HG03354 (cell line): Measurements from ENCODE around the gene CHN1.

ENCODE experiments used
- ATAC-seq: cut with Tn5 transposase; IDR thresholded peaks from one replicate; pipeline ENCODE4 v1.9.1; 2021; ENCODE audit warnings: mild to moderate bottlenecking; ENCODE audit not compliant: unreplicated experiment, poor library complexity, severe bottlenecking

The CHN1 gene

DNA sequence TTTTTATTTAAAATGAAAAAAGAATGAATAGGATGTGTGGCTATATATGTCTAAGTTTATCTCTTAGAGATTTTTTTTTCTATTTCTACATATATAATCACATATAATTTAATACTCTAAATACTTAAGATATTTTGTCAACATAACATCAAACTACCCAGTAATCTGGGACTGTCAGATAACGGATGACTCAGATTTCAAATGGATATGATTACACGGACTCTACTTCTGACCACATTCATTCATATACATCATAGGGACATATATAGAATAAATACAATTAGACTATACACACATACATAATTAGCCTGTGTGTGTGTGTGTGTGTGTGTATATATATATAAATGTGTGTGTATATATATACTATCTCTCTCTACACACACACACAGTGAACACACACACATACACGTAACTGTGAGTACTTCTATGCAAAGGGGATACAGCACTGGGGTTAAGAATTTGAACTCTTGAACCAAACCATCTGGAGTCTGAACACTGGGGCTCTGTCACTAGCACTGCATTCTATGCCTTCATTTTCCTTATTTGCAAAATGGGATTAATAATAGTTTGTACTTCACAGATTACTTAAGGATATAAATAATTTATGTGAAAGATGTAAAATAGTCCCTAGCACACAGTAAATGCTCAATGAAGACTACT, 59.5 kb downstream of the CHN1 start:
- no peak for ATAC-seq

DNA sequence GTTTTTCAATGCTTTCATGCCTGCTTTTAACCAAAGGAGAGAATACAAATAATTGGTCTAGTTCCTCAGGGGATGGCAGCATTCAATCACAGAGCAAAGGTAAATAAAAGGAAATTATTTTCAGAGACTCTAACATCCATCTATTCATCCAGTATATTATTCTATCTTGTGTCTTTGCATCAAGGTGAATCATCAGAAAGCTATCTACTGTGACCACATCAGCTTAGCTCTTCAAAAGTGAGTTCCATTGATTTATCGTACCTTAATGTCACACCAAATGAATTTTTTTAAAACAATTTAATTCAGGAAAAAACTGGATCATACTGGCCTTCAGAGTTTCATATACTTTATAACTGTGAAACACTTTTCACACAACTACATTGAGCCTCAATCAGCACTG, 66.1 kb downstream of the CHN1 start:
- ATAC-seq = no peak

DNA sequence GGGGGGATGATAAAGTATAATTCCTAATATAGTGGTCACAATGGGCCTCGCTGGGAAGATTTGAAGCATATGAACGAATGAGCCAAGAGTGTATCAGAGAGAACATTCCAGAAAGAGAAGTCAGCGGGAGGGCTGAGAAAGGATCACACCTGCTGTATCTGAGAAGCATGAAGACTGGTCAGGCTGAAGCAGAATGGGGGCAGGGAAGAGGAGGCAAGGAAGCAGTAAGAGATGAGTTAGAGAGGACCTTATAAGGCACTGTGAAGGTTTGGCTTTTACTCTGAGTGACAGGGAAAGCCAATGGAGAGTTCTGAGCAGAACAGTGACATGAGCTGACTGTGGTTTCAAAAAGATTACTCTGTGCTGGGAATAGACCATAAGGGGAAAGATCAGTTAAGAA, 73.5 kb downstream of the CHN1 start:
- ATAC-seq = no peak

DNA sequence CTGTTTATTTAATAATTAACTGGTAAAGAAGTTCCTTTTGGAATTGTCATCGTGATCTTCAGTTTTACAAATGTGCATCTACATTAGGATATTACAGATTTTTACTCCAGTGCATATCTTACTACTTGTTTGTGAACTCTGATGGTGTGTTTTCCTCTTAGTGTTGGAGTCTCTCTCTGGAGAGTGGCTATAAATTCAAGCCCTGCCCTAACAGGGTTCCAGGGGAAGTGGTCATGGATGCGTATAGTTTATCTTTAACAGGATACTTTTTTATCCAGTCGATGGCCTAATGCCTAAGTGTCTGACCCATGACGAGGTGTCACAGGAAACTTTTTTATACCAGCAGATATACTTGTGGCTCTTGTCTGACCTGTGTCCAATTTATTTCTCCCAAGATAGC, 75.4 kb downstream of the CHN1 start:
- ATAC-seq = no peak

DNA sequence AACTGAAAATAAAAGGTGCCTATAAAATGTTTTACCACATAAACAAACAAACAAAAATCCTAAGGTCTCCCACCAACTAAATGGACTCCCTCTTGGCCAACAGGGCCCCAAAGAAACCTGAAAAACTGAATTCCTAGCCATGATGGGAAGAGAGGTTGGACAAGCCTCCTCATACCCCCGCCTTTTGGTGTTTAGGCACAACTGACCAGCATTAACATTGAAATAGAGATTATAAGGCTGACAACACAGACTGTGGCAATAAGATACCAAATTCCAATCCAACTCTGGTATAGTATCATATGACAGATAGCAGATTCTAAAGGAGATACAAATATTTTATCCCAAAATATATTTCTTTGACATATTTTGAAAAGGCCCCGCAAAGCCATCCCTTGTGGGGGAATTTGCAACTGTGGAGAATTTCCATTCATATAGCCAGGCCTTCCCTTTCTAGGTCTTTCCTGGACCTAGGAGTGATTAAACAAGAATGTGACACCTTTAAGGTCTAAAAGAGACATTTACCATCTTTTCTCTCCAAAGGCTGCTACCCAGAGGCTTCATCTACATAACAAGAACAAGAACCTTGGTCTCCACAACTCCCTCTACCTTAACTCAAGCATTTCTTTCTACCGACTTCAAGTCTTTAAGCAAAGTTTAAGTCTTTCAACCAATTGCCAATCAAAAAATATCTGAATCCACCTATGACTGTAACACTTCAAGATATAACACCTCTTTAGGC, 80.0 kb downstream of the CHN1 start:
- no peak for ATAC-seq

DNA sequence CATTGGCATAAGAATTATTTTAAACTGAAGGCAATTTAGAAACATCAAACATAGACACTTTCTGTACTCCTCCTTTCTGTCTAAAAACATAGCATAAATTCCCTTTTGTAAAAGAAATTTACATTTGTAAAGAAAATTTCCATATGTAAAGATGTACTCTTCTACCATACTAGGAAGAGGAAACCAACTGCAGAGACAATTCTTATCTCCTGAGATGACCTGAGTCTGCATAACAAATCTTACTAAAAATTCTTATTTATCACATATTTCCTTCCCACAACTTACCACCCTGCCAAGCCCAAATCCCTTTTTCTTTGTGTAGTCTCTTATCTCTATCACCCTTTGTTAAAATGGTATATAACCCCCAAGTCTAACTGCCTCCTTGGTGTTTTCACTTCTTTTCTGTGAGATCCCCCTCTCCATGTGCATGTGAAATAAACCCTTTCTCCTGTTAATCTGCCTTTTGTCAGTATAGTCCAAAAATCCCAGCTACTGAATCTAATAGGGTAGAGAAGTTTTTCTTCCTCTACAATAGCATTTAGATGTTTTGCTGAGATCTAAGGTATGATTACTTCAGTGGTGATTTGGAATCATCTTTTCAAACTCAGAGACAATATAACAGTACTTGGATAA, 81.0 kb downstream of the CHN1 start:
- ATAC-seq = no peak

DNA sequence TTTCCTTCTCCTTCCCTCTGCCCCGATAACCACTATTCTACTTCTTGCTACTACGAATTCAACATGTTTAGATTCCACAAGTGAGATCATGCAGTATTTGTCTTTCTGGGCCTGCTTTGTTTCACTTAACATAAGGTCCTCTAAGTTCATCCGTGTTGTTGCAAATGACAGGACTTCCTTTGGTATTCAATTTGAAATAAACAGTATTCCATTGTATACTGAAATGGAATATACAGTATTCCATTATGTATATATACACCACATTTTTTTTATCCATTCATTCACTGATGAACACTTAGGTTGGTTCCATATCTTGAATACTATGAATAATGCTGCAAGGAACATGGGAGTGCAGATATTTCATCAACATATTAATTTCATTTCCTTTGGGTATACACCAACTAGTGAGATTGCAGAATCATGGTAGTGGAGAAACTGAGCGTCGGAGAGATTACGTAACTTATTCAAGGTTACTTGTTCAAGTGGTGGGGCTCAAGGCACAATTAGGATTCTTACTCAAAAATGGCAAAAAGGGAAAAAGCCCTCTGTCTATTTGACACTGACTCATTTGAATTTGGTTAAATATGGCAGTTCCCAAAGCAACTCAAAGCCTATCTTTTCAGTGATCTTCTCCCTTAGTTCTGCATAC, 85.1 kb downstream of the CHN1 start:
- no peak for ATAC-seq

DNA sequence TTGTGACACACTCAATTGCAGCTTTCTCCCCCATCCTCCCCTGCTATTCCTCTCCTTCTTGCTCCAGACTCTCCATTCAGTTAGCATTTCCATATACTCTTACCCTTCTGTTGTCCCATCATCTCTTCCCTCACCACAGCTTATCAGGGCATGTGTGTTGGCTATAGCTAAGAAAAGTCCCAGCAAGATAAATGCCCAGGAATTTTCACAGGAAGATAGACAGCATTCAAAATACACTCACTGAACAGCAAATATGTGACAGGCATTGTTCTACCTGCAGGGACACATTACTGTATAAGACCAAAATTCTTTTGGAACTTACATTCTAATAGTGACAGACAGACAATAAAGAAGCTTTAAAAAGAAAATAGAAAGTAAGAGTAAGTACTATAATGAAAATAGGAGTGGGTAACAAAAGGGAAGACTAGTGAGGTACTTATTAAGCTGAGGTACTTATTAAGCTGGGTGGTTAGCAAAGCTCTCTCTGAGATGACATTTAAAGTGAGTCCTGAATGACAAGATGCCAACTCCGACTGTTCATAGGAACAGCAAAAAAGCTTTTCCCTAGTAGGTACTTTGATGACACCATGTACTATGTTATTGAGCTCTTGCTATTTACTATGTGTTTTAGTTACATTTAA, 86.2 kb downstream of the CHN1 start:
- ATAC-seq = no peak

DNA sequence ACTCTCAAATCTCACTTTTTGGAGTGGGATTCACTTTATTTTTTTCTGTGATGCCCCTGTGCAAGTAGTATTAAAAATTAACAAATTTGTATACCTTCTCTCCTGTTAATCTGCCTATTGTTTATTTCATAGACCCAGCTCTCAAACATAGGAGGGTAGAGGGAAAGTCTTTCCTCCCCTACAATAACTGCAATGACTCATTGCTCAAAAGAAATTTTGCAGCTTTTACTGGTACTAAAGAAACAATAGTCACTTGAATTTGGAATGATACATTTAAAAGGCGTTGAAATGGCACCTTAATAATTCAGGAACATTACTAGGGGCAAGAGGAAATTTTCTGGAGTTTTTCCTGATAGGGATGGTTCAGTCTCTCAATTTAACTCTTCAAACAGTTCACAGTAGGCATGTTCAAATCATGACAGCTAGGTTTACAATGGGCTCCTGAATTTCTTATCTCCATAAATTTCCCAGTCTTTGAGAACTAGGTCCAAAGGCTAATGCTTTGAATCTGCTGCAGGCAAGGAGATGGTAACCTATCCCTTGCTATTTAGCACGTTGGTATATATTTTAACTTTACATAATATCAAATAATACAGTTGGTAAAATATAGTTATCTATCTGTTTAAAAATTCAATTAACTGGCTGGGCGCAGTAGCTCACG, 88.8 kb downstream of the CHN1 start:
- no peak for ATAC-seq

DNA sequence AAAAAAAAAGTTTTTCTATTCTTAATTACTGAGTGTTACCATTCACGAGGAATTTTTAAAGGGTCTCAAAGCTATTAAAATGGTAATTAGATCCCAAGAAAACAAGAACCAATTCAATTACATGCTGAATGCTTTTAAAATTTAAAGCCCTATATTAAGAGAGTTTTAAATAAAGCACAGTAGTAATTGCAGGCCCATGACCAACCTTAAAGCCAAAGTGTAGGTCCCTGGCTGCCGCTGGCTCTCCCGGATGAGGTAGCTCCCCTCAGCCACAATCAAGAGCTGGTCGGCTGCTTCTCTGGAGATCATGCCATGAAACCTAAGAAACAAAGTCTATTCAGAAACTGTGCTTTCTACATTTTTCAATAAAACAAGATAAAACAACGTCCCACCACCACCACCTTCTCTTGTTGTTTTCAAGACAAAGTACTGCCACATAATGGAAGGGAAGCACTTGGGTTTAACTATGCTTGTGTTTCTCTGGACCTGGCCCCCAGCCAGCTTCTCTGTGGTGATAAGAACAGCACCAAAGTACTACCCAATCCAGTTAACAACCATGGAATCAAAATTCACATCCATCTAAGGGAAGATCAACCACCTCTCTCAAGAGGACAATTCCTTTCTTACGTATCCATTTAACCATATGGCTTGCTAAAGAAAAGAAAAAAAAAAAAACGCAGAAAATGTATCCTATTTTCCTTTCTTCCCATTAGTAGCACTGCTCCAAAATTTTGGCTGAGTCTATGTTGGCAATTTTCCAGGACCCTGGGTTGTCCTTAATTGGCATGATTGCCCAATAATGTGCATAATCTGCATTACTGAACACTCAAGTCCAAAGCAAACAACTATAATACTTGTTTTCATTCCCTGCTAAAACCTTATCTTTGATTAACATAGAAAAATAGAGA, 90.1 kb downstream of the CHN1 start:
- ATAC-seq = no peak

DNA sequence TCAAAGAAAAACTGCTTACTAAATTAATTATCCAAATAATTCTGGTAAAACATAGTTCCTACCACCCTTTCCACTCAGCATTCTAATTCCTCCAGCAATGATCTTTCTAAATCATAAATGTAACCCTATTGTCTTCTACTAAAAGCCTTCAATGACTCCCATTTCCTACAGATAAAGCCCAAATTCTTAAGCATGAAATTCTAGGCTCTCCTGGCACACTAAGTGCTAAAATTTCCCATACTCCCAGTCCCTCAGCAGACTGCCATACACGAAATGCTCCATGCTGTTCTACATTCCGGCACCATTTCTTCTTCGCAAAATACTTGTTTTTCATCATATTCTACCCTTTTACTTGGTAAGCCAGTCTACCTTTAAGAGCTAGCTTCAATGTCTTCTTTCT, 96.9 kb downstream of the CHN1 start:
- no peak for ATAC-seq

DNA sequence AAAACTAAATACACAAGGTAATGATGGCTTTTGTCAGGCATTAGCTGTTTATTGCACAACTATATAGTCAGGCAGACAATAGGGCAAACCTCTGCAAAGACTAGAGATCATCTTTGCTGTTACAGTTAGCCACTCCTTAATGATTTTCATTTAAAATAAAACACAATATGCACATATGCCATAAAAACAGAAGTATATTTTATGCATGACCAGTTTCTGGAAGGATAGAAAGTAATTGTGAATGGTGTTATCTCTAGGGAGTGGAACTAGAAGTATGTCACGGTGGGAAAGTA, 102.0 kb downstream of the CHN1 start:
- no peak for ATAC-seq

DNA sequence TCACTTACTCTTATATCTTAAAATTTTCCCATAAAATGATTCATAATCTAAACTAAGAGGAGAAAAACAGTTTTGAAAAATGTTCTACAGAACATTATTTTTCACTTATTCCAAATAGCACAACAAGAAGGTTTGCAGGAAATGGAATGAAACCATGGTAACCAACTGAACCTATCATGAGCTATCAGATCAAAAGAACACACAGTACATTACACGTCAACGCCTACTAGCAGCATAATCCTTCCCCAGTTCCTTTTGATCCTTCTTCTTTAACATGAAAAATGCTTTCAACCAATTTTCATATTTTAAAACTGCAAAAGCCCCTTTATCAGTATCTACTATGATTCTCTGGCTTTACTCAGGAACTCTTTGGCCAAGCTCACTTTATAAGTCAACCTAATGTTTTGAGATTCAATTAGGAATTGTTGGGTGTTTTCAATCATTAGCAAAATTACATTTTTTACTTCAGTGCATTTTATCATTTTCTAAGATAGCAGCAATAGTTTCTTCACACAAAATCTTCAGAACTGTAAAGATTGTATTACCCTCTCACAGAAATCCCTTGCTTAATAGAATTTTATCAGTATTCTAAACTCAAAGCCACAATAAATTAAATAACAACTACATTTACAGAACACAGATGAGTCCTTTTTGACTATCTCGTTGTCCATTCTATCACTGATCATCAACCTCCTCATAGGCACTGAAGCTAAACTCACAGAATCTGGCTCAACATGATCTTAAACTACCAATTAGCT, 102.5 kb downstream of the CHN1 start:
- ATAC-seq = no peak

DNA sequence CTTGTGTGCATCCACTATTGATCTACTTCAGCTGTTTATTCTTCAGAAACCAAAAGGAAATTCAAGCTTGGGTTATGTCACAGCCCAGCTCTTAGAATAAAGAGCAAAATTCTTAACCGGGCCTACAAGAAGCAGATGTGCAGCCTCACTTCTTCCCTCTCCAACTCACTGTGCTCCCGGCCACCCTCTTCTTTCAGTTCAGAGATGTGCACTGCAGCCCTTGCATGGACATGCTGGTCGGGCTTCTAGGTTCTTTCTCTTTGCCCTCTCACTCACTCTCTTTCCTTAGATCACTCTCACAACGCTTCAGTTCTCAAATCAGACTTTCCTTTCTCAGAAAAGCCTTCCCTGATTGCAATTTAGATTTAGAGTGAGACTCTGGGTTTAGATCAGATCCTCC, 104.1 kb downstream of the CHN1 start:
- ATAC-seq = no peak

DNA sequence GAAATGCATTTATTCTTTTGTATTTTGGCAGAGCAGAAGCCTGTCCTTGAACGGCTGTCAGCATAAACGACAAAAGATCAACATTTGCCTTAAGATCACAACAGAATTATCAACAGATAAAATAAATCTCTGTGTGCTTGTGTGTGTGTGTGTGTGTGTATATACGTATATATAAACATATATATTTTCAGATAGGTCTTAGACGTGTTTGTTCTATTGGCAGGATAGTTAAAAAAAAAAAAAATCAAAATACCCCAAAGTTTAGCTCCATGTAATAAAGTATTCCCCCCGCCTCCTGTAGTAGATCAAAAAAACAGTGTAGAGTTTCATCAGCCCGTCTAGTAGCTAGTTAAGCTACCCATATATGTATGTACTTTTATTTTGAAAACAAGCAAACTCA, 107.9 kb downstream of the CHN1 start:
- no peak for ATAC-seq

DNA sequence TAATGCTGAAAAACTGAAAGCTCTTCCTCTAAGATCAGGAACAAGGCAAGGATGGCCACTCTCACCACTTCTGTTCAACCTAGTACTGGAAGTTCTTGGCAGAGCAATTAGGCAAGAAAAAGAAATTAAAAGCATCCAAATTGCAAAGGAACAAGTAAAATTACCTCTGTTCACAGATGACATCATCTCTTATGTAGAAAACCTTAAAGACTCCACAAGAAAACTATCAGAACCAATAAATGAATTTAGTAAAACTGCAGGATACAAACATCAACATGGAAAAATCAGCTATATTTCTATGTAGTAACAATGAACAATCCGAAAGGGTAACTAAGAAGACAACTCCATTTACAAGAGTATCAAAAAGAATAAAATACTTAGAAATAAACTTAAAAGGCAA, 112.2 kb downstream of the CHN1 start:
- no peak for ATAC-seq

DNA sequence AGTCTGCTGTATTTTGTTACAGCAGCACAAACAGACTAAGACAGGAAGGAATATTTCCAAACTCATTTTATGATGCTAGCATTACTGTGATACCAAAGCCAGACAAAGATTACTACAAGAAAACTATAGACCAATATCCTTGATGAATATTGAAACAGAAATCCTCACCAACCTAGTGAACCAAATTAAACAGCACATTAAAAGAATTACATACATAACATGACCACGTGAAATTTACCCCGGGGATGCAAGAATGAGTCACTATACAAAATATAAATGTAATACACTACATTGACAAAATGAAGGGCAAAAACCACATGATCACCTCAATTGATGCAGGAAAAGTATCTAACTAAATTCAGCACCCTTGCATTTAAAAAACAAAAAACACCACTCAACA, 112.6 kb downstream of the CHN1 start:
- no peak for ATAC-seq

DNA sequence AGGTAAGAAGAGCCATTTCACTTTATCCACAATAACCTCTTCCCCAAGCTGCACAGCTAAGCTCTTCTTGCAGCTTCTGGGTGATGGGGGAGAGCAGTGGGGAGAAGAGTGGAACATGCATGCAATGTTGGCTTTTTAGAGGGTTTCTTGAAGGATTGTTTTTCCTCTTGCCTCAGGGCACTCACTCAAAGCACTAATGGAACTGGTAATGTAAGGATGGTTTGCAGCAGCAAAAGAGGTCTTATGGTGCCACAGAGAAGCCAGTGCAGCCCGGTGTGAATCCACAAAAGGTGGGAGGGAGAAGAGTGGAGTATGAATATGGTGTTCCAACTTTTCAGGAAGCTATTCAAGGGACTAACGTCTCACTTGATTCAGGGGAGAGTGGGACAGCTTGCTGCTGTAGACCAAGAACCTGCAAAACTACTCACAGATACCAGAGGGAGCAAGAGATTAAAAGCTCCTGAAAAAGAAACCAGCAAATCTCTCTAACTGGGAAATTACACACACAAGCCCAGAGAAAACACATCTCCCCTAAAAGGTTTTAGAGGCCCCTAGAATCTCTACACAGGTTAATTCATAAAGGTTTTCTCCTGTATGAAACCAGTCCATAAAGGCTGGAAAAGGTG, 116.4 kb downstream of the CHN1 start:
- no peak for ATAC-seq
